Osteocyte (in vitro differentiated cells): ENCODE data around the gene B4GALNT4. TPM values are rescaled to one million over a fixed set of nuclear protein-coding genes. Genes with fewer than 3 reads are reported as not detected.
A peak's percentile ranks its signal among the peaks of the same experiment; 100 is the strongest.
"Not testable (repeated sequence)": the region's sequence is repeated elsewhere in the genome, so short reads cannot be mapped to it uniquely, and the experiment has no call there.

Experiments
- DNase-seq: peaks from one replicate; pipeline ENCODE4 v3.0.0; 2021; ENCODE audit warnings: mixed read lengths; ENCODE audit not compliant: unreplicated experiment; ENCODE audit errors: extremely low spot score
- H3K27ac Mint-ChIP-seq: one replicate; pipeline ENCODE4 v1.8.0; 2021; ENCODE audit warnings: mild to moderate bottlenecking, mixed read lengths; ENCODE audit not compliant: unreplicated experiment
- H3K27me3 Mint-ChIP-seq: one replicate; pipeline ENCODE4 v1.8.0; 2021; ENCODE audit warnings: mixed read lengths; ENCODE audit not compliant: unreplicated experiment
- H3K36me3 Mint-ChIP-seq: one replicate; pipeline ENCODE4 v1.8.0; 2021; ENCODE audit warnings: mixed read lengths; ENCODE audit not compliant: unreplicated experiment
- H3K4me1 Mint-ChIP-seq: one replicate; pipeline ENCODE4 v1.8.0; 2021; ENCODE audit warnings: mixed read lengths; ENCODE audit not compliant: unreplicated experiment
- H3K4me3 Mint-ChIP-seq: one replicate; pipeline ENCODE4 v1.8.0; 2021; ENCODE audit warnings: mild to moderate bottlenecking, moderate library complexity, mixed read lengths; ENCODE audit not compliant: unreplicated experiment
- H3K9me3 Mint-ChIP-seq: one replicate; pipeline ENCODE4 v1.8.0; 2021; ENCODE audit warnings: mixed read lengths; ENCODE audit not compliant: unreplicated experiment
- CTCF ChIP-seq: fragments of 200-600 bp; sonication (generic); IDR thresholded peaks from 2 replicates; pipeline ENCODE4 v1.5.0; 2021; ENCODE audit warnings: antibody characterized with exemption, mild to moderate bottlenecking, moderate library complexity
- total RNA-seq: library from RNA; stranded (reverse); gene quantifications from 2 replicates; pipeline ENCODE4 v1.2.1, GENCODE V29; 2021

Gene B4GALNT4
- total RNA-seq, 1 donor from 2014 or later: 63.3 TPM

GRCh38 chr11:360326-361280 lies 8.7 kb upstream of the B4GALNT4 start:
- TF ChIP-seq CTCF: no peak
- H3K36me3 Mint-ChIP-seq: no peaks in the 10 kb centered on the region
- H3K27me3 Mint-ChIP-seq: no peaks in the 10 kb centered on the region
- H3K4me3 Mint-ChIP-seq: no peak overlapping the region
- DNase-seq: no peak
- no peak overlapping the region for H3K27ac Mint-ChIP-seq
- H3K9me3 Mint-ChIP-seq: peaks cover 5% of the 10 kb centered on the region
- peaks cover 2% of the 10 kb centered on the region for H3K4me1 Mint-ChIP-seq

GRCh38 chr11:362642-363442 lies 6.5 kb upstream of the B4GALNT4 start:
- peaks cover 5% of the 10 kb centered on the region for H3K9me3 Mint-ChIP-seq
- peaks cover 6% of the 10 kb centered on the region for H3K27me3 Mint-ChIP-seq
- no peak overlapping the region for H3K4me3 Mint-ChIP-seq
- peaks cover 7% of the 10 kb centered on the region for H3K4me1 Mint-ChIP-seq
- H3K27ac Mint-ChIP-seq: no peak overlapping the region
- no peak for TF ChIP-seq CTCF
- no peak for DNase-seq
- no peaks in the 10 kb centered on the region for H3K36me3 Mint-ChIP-seq

- peaks cover 13% of the 10 kb centered on the region for H3K4me1 Mint-ChIP-seq
- not testable (repeated sequence) for H3K36me3 Mint-ChIP-seq, H3K4me3 Mint-ChIP-seq, H3K27me3 Mint-ChIP-seq, DNase-seq, H3K9me3 Mint-ChIP-seq, H3K27ac Mint-ChIP-seq
Measured at GRCh38 chr11:363443-363805, 5.9 kb upstream of the B4GALNT4 start.

- Mint-ChIP-seq H3K27ac (no peak overlapping the region), H3K9me3 (peaks cover 5% of the 10 kb centered on the region), H3K4me1 (peaks cover 15% of the 10 kb centered on the region), H3K4me3 (no peak overlapping the region), H3K36me3 (no peaks in the 10 kb centered on the region), H3K27me3 (peaks cover 6% of the 10 kb centered on the region)
- no peak for DNase-seq
- peak; percentile 45 for TF ChIP-seq CTCF
Measured at GRCh38 chr11:363948-364761, 5.1 kb upstream of the B4GALNT4 start.

GRCh38 chr11:364991-365725 lies 4.1 kb upstream of the B4GALNT4 start:
- no peaks in the 10 kb centered on the region for H3K36me3 Mint-ChIP-seq

More at GRCh38 chr11:364991-365725, 4.1 kb upstream of the B4GALNT4 start:
- Mint-ChIP-seq H3K4me3 (no peak overlapping the region), H3K27ac (no peak overlapping the region), H3K4me1 (peaks cover 17% of the 10 kb centered on the region), H3K27me3 (peaks cover 6% of the 10 kb centered on the region), H3K9me3 (peaks cover 5% of the 10 kb centered on the region)
- no peak for DNase-seq
- no peak for TF ChIP-seq CTCF
